ENCODE measurements around the gene IGLL5.
"Not testable (repeated sequence)": the region's sequence is repeated elsewhere in the genome, so short reads cannot be mapped to it uniquely, and the experiment has no call there.

Gene IGLL5

GRCh38 chr22:22919041-22919440 is 31.4 kb downstream of the IGLL5 start:
- no peak overlapping the region for H3K4me3 ChIP-seq (replicated peaks; ENCODE audit: low read depth, low read length)
- no peak for DNase-seq (ENCODE audit: extremely low read depth, low read depth)
- TF ChIP-seq CTCF (IDR thresholded peaks at IDR 0.05; ENCODE audit: low read depth, low read length, missing control alignments): no peak

DNA sequence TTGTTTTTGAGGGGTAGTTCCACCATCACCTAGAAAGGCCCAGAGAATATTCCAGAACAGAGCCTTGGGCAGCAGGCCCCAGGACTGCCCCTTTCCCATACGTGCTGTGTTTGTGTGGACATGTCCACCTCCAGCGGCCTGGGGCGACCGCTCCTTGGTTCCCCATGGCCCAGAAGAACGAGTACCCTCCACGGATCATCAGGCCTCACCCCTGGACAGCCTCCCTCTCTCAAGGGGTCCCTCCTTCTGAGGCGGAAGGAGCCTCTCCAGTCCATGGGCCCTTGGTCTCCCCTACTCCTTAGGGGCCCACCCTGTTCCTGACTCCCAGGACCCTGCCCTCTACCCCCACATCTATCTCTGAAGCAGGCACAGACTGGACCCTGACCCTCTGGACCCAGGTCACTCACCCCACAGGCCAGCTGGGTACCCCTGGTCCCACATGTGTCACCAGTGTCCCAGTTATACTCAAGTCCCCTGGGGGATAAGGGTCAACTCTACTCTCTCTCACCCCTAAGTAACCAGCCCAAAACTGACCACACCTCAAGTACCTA is 32.6 kb downstream of the IGLL5 start:
- no peak overlapping the region for H3K4me3 ChIP-seq (replicated peaks; ENCODE audit: low read depth, low read length)
- no peak for DNase-seq (ENCODE audit: extremely low read depth, low read depth)
- TF ChIP-seq CTCF (IDR thresholded peaks at IDR 0.05; ENCODE audit: low read depth, low read length, missing control alignments): no peak

DNA sequence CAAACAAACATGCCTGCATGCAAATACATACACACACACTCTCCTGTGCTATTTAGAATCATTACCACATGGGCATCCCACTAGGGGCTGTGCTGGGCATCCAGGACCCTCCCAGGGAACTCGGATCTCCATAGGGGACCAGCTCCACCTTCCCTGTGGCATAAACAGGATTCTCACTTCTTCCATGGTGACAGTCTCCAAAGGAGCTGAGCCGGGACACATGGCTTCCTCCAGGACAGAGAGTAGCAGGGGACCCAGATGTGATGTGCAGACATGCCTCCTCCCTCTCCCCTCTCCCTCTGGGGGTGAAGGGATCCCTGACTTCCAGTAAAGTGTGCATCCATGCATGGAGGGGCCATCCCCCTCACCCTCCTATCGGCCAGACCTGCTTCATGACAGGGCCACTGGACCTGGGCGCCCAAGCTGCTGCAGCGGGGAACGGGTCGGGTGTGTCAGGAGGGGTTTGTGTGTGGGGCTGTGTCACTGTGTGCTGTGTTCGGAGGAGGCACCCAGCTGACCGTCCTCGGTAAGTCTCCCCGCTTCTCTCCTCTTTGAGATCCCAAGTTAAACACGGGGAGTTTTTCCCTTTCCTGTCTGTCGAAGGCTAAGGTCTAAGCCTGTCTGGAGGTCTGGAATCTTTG is 33.4 kb downstream of the IGLL5 start:
- H3K4me3 ChIP-seq (replicated peaks; ENCODE audit: low read depth, low read length): no peak overlapping the region
- no peak for DNase-seq (ENCODE audit: extremely low read depth, low read depth)
- TF ChIP-seq CTCF (IDR thresholded peaks at IDR 0.05; ENCODE audit: low read depth, low read length, missing control alignments): no peak

GRCh38 chr22:22921575-22921974 is 34.0 kb downstream of the IGLL5 start:
- TF ChIP-seq CTCF (IDR thresholded peaks at IDR 0.05; ENCODE audit: low read depth, low read length, missing control alignments): no peak
- H3K4me3 ChIP-seq (replicated peaks; ENCODE audit: low read depth, low read length): no peak overlapping the region
- DNase-seq (ENCODE audit: extremely low read depth, low read depth): no peak

- not testable (repeated sequence) for H3K4me3 ChIP-seq (replicated peaks; ENCODE audit: low read depth, low read length); DNase-seq (ENCODE audit: extremely low read depth, low read depth)
These were observed 34.7 kb downstream of the IGLL5 start for GRCh38 chr22:22922092-22922953.

DNA sequence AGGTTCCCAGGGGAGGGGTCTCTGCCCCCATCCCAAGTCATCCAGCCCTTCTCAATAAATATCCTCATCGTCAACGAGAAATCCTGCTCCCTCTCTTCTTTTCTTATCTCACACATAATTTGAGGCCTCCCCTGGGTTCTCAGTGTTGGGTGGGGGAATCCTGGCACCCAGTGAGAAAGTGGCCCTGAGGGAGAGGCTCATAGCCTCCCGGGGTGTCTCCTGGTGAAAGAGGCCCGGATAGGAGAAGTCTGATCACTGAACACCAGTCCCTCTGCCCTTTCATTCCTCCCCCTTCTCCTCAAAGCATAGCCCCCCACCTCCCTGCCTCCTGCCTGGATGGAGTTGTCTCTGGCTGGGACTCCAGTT is 35.3 kb downstream of the IGLL5 start:
- no peak for TF ChIP-seq CTCF (IDR thresholded peaks at IDR 0.05; ENCODE audit: low read depth, low read length, missing control alignments)

DNA sequence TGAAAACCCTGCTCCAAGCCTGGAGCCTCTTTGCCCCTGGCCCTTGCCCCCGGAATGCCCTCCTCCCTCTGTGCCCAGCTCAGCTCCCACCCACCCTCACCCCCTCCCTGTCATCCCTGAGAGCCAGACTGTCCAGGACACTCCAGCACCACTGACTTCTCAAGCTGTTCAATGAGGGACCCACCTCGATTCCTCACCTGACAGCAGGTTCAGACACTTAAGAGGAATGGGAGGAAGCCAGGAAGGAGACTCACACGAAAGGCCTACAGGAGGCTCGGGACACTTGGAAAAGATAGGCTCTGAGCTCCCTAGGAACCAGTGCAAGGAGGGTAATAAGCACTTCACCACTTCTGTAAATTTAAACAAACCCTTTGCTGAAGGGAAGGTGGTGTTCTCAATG is 35.8 kb downstream of the IGLL5 start:
- no peak for DNase-seq (ENCODE audit: extremely low read depth, low read depth)
- no peak for TF ChIP-seq CTCF (IDR thresholded peaks at IDR 0.05; ENCODE audit: low read depth, low read length, missing control alignments)
- H3K4me3 ChIP-seq (replicated peaks; ENCODE audit: low read depth, low read length): no peak overlapping the region

More for the DNA sequence above, 35.3 kb downstream of the IGLL5 start:
- no peak overlapping the region for H3K4me3 ChIP-seq (replicated peaks; ENCODE audit: low read depth, low read length)
- DNase-seq (ENCODE audit: extremely low read depth, low read depth): no peak

All from HFF-Myc (cell line).